Lower lobe of right lung (tissue), 2 donors: ENCODE measurements around the gene COMMD6. TPM values are rescaled to one million over a fixed set of nuclear protein-coding genes. Genes with fewer than 3 reads are reported as not detected.
A peak's percentile ranks its signal among the peaks of the same experiment; 100 is the strongest.

Experiments used
- ATAC-seq, 2 donors: fragments of 200-7000 bp; cut with Tn5 transposase; one replicate each; pipeline ENCODE4 v1.9.1; 2020 to 2022; ENCODE audit warnings: mild to moderate bottlenecking in 2 of 2, moderate library complexity in 2 of 2
- DNase-seq: peaks from one replicate; pipeline ENCODE4 v3.0.0-alpha.2; 2020
- H3K27ac ChIP-seq: fragments of 200-600 bp; one replicate; pipeline ENCODE4 v1.8.0; 2022
- H3K27me3 ChIP-seq: fragments of 200-600 bp; one replicate; pipeline ENCODE4 v1.8.0; 2022; ENCODE audit warnings: low read depth
- H3K36me3 ChIP-seq: fragments of 200-600 bp; one replicate; pipeline ENCODE4 v1.8.0; 2022; ENCODE audit warnings: mild to moderate bottlenecking
- H3K4me1 ChIP-seq: fragments of 200-600 bp; one replicate; pipeline ENCODE4 v1.8.0; 2022
- H3K4me3 ChIP-seq: fragments of 200-600 bp; one replicate; pipeline ENCODE4 v1.8.0; 2022; ENCODE audit warnings: mild to moderate bottlenecking
- H3K9me3 ChIP-seq: fragments of 200-600 bp; one replicate; pipeline ENCODE4 v1.8.0; 2022
- CTCF ChIP-seq: fragments of 200-600 bp; IDR thresholded peaks from one replicate; pipeline ENCODE4 v1.8.0; 2022; ENCODE audit warnings: antibody characterized with exemption, mild to moderate bottlenecking
- intact Hi-C: fragments of 100-400 bp; cut with DNase I; formaldehyde crosslinking; loops from one replicate; pipeline ENCODE4 v1.11.0; 2022
- total RNA-seq: library from RNA; stranded (reverse); fragmentation: NEBNext Ultra II Directional; extraction: Animal tissue kit (Norgen Biotek cat#: 25700); gene quantifications from one replicate; pipeline ENCODE4 v1.2.1, GENCODE V29; 2021
- donor health status: DM: no; HTN: yes; CAD: no; lungs with severe emphysema.

COMMD6 gene
- total RNA-seq, 1 donor from 2014 or later, result 136 TPM

DNA sequence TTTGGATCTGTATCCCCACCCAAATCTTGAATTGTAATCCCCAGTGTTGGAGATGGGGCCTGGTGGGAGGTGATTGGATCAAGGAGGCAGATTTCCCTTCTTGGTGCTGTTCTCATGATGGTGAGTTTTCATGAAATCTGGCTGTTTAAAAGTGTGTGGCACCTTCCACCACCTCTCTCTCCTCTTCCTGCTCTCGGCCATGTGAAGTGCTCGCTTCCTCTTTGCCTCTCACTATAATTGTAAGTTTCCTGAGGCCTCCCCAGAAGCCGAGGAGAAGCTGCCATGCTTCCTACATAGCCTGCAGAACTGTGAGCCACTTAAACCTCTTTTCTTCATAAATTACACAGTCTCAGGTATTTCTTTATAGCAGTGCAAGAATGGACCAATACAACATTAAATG lies 15.7 kb downstream of the COMMD6 start:
- H3K4me3 ChIP-seq, result no peak overlapping the region
- intact Hi-C loops, result no loop called here
- H3K4me1 ChIP-seq, result no peaks in the 10 kb centered on the region
- no peaks in the 10 kb centered on the region for H3K27me3 ChIP-seq
- no peaks in the 10 kb centered on the region for H3K9me3 ChIP-seq
- ATAC-seq, result no peak
- peaks cover 13% of the 10 kb centered on the region for H3K36me3 ChIP-seq
- no peak for TF ChIP-seq CTCF
- DNase-seq, result no peak
- no peak overlapping the region for H3K27ac ChIP-seq

GRCh38 chr13:75518439-75519088 lies 19.1 kb downstream of the COMMD6 start:
- Histone ChIP-seq H3K4me3 (no peak overlapping the region), H3K27me3 (no peaks in the 10 kb centered on the region), H3K9me3 (no peaks in the 10 kb centered on the region), H3K27ac (no peak overlapping the region), H3K36me3 (no peaks in the 10 kb centered on the region), H3K4me1 (no peaks in the 10 kb centered on the region)
- ATAC-seq (no peak), DNase-seq (no peak)
- intact Hi-C loops, result no loop called here
- TF ChIP-seq CTCF, result no peak

DNA sequence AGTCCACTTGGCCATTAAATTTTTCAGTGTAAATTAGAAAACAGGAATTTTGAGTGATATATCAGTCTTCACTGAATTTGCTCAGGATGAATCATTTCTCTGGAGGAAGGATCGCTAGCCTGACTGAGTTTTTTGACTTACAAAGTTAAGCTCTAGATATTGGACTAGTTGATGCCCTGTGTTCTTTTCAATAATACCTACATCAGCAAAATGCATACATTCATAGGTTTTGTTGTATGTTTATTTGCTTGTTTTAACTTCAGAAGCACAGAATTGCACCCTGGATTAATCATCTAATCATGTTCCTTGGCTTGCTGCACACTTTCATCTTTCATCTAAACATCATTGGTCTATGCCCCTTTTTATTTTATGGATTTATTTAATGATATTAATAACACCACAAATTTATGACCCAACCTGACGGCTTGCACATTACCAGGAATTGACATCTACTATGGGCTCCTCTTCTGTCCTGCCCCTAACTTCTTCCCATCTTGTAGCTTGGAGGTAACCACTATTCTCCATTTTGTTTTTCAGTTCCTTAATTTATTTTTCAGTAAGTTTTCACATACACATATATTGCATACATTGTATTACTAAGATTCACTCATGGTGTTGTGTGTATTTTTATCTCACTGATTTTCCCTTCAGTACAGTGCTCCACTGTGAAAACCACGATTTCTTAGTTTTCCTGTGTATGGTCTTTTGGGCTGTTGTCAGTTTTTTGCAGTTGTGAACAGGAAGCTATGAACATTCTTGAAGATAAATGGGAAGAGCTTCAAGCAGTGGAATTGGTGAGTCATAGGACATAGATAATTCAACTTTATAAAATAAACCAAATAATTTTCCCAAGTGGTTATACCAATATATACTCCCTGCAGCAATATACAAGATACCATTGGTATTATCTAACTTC lies 23.3 kb downstream of the COMMD6 start:
- Histone ChIP-seq H3K36me3 (no peaks in the 10 kb centered on the region), H3K27me3 (no peaks in the 10 kb centered on the region), H3K9me3 (no peaks in the 10 kb centered on the region), H3K4me1 (no peaks in the 10 kb centered on the region), H3K27ac (no peak overlapping the region), H3K4me3 (no peak overlapping the region)
- no peak for TF ChIP-seq CTCF
- intact Hi-C loops, result no loop called here
- ATAC-seq (no peak), DNase-seq (no peak)

GRCh38 chr13:75513271-75513670 lies 24.4 kb downstream of the COMMD6 start:
- H3K27me3 ChIP-seq, result no peaks in the 10 kb centered on the region
- no peak for TF ChIP-seq CTCF
- intact Hi-C loops, result no loop called here
- H3K4me3 ChIP-seq, result no peak overlapping the region
- no peak for ATAC-seq
- no peaks in the 10 kb centered on the region for H3K4me1 ChIP-seq
- H3K27ac ChIP-seq, result no peak overlapping the region
- H3K9me3 ChIP-seq, result no peaks in the 10 kb centered on the region
- DNase-seq, result no peak
- no peaks in the 10 kb centered on the region for H3K36me3 ChIP-seq

DNA sequence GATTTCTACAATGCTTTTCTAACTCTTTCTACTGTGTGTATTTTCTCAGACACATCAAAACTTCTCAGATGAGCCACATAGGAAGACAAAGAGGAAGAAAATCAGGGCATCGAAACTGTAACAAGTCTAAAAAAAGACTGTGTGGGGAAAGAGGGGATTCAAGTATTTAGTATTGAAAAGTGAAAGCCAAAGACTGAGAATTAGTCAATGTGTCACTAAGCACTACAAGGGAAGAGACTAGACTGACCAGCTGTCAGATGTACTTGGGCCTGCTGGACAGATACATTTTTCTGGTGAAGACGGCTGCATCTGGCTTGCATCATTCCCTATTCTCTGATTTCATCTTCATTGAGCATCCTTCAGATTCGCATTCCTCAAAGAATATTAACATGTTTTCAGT lies 25.4 kb downstream of the COMMD6 start:
- Histone ChIP-seq H3K36me3 (no peaks in the 10 kb centered on the region), H3K27me3 (no peaks in the 10 kb centered on the region), H3K27ac (no peak overlapping the region), H3K9me3 (no peaks in the 10 kb centered on the region), H3K4me1 (no peaks in the 10 kb centered on the region), H3K4me3 (no peak overlapping the region)
- DNase-seq, result no peak
- intact Hi-C loops, result no loop called here
- peak; percentile 42 to 64 for ATAC-seq
- TF ChIP-seq CTCF, result no peak
